GM18519 (cell line): Measurements from ENCODE around the gene PEX10.

Experiments
- ATAC-seq: cut with Tn5 transposase; IDR thresholded peaks from one replicate; pipeline ENCODE4 v1.9.1; 2021; ENCODE audit warnings: mild to moderate bottlenecking, moderate library complexity; ENCODE audit not compliant: unreplicated experiment, low FRiP score

Gene PEX10

DNA sequence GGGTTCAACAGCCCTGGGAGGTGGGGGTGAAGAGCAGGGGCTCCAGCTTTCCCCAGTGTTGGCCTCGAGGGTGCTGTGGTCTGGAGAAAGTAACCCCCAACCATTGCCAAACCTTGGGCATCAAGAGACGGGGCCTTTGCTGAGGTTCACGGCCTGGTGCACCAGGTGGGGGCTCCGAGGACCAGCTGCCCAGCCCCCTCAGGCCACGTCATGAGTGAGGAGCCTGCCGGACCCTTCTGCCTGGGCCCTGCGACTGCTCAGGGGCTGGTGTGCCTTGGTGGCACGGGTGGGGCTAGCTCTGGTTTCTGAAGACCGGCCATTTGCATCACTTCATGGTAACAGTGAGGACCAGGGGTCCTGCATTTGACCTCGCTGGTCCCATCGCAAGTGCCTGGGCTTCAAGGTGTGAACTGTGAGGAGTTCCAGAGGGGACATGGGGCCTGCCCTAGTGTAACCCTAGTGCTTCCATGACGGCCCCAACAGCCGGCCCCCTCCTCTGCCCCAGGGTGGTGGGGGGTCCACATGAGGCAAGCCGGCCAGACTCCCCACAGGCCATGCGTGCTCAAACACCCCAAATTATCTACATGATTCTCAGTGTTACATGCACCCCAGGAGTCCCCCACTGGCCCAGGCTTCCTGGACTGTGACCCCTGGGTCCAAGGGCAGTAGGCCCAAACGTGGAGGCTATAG lies 34.5 kb downstream of the PEX10 start:
- no peak for ATAC-seq

DNA sequence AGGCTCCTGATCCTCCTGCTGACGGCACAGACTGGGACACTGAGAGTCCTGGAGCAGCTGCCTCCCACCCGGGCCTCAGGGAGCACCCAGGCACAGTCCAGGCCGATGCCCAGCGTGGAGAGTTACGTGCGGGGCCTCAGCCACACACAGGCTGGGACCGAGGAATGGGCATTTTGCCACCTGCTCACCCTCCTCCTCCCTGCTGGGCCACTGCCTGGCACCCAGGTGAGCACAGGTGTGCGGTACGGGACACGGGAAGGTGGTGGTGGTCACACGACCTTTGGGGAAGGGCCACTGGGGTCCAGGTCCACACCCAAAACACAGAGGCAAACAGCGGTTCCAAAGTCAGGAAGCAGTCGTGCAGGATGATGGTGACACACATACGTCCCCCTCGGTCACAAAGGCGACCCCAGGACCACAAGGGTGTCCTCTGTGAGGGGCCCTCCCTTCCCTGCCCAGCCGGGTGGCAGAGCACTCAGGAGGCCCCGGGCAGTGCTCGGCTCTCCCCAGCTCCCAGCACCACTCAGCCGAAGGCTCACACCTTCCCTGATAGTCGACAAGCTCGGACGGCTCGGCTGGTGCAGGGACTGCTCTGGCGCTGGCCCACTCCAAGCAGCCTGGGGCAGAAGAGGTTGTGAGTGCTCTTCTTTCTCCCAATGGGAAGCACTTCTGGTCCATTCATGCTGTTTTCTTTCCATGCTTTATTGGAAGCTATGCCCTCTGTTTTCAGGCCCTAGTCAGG lies 35.3 kb downstream of the PEX10 start:
- ATAC-seq, result no peak

DNA sequence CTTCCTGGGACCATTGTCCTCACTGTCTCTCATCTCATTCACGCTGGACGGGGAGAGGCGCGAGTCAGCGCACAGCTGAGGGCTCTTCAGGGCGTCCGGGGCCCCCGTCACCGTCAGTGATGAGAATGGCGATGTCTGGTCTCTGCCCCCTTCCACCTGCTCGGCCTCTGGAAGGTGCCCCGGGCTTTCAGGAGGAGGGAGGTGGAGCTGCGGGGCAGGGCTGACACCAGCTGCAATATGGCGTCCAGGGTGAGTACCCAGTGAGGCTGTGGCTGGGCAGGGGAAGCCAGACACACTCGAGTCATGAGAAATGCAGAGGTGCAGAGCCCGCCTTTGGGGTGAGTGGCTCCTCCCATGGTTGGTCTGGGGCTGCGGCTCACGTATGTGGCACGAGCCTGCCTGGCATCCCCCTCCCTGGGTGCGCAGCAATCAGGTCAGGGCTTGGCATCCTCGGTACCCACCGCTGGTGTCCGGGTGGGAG lies 36.1 kb downstream of the PEX10 start:
- ATAC-seq, result no peak

DNA sequence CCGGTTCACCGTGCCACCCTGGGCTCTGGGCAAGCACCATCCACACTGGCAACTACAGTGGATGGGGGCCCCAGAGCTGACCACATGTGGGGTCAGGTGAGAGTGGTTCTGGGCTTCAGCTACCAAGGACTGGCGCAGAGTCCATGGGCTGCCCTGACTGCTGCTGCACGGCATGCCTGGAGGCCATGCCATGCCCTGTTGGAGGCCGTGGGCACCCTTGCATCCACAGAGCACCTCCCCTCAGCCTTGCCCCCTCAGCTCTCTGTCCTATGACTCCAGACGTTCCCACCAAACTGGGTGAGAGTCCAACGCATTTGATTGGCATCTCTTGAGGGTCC lies 36.5 kb downstream of the PEX10 start:
- ATAC-seq, result no peak

DNA sequence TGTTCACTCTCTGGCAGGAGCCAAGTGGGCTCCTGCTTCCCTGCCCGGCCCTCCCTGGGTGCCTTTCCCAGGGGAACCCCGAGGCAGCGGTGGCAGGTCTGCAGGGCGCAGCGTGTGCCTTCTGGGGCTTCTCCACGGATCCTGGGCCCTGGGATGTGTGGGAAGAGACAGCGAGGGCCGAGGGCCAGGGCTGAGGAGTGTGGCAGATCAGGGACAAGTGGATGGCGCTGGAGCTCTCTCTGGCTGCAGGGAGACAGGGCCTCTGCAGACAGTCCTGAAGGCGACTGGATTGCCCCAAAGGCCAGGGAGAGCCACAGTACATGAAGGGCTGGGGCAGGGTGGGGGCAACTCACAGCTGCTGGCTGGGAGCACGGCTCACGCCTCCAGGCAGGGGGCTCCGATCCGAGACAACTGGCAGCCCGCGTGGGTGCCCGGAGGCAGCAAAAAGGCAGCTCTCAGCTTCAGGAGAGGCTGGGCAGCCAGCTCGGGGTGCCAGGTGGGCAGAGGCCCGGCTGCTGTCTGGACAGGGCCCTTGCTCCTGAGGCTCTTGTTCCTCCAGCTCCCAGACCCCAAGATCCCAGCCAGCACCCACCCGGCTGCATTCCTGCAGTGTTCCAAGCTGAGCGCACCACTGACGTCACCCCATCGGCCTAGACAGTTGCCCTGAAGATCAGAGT lies 37.0 kb downstream of the PEX10 start:
- ATAC-seq, result no peak

DNA sequence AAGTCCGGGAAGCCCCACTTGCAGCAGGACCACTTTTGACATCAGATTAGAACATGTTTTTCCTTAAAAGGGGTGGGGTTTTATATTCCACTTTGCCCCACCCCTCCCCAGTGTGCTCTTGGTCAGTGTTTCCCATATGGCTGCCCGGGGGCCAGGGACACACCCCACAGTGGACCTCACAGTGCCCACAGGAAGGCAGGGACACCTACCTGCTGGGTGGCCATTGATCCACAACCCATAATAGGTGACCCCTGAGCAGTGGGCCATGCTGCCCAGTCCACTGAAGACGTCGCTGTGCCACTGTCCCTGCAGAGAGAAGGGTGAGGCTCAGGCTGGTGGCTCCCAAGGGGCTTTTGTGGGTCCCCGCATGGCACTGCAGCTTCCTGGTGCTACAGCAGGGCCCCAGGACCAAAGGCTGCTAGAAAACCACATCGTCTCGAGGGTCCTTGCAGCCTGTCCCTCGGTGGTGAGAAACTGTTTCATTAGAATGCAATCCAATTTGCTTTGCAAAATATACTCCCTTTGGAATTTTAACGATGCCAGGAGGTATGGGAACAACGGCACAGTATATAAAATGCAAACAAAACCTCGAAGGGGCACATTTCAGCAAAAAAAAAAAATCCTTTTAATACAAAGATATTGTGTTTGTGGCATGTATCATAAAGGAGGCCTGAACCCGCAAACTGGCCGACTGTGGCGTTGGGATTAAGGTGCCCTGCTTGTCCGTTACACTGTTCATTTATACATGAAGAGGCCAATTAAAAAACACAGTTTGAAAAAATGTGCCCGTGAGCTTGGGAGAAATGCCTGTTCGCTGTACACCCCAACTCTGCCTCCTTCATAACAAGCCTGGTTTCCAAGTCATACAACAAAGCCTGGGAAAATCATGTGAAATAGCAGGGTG lies 37.9 kb downstream of the PEX10 start:
- ATAC-seq, result no peak

DNA sequence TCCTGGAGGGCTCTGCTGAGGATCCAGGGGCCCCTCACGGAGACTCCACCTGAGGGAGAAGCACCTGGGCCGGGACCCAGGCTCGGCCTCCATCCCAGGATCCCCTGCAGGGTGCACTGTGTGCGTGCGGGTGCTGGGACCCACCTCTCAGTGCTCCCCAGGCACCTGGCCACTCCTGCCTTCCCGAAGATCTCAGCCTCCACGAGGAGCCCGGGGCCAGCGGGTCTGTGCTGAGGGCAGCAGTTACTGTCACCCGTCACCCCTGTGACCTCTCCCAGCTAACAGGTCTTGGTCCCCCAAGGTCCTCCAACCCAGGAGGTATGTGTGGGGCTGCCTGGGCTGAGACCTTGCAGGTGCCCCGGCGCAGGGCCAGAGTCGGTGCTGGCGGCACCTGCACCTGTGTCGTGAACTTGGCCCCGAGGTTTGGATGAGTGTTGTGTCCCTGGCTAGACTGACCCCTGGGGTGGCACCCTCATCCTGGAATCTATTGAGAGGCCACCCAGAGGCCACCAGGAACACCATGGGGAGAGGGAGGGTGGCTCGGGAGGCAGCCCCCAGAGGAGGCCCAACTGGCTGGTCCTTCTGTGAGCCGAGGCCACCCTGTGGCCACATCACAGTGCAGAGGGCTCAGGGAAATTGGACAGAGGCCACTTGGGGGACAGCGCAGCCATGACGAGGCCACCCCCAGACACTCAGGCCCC lies 38.7 kb downstream of the PEX10 start:
- ATAC-seq, result no peak

DNA sequence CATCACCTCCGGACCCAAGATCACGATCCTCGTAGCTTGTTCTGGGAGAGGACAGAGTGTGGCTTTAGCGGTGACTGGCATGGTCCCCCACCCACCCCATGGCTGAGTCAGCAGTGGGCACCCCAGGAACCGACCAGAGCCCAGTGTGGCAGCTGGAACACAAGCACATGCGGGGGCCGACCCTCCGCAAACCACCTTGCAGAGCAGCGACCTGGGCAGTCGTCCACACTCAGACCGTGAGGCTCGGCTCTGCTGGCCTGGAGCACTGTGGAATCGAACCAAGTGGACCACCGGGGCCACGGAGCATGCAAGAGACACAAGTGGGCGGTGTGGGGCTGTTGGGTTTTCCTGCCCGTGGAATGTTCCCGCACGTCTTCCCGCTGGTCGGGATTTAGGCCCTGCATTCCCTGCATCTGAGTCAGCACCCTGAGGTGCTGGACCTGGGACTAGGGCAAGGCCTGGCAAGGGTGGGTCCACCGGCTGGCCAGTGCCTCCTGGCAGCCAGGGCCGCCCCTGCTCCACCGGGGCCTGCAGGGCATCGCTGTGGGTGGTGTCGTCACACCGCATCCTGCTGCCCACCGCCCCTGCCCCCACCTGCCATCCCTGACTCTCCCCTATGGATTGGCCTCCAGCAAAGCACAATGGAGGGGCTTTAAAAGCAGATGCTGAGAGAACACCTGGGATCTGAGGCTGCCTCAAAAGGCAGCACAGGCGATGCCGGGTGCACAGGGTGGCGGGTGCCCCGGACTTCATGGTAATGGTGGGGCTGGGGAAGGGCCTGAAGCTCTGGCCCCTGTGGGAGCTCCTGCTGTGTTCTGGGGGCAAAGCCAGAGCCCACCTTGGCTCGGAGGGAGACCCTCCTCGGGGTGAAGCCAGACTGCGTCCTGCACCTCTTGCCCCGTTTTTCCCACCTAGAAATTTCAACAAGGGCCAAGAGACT lies 39.5 kb downstream of the PEX10 start:
- no peak for ATAC-seq

DNA sequence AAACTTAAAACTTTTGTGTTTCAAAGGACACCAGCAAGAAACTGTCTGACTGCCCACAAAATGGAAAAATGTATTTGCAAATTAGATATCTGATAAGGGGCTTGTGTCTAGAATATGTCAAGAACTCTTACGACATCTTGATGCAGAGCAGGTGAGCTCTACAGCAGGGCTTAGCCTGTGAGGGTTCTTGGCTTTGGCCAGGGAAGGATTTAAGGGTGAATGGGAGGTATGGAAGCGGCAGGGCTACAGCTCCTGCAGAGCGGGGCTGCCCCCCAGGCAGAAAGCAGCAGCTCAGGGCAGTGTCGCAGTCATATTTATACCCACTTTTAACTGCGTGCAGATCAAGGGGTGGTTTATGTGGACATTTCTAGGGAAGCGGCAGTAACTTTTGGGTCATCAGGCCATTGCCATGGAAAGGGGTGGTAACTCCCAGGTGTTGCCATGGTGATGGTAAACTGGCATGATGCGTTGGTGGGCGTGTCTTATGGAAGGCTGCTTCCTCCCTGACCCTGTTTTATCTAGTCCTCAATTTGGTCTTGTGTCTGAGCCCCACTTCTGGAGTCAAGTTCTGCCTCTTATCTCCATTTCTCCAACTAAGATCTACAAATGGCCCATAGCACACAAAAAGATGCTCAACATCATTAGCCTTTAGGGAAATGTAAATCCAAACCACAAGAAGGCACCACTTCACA lies 44.2 kb downstream of the PEX10 start:
- ATAC-seq, result no peak

DNA sequence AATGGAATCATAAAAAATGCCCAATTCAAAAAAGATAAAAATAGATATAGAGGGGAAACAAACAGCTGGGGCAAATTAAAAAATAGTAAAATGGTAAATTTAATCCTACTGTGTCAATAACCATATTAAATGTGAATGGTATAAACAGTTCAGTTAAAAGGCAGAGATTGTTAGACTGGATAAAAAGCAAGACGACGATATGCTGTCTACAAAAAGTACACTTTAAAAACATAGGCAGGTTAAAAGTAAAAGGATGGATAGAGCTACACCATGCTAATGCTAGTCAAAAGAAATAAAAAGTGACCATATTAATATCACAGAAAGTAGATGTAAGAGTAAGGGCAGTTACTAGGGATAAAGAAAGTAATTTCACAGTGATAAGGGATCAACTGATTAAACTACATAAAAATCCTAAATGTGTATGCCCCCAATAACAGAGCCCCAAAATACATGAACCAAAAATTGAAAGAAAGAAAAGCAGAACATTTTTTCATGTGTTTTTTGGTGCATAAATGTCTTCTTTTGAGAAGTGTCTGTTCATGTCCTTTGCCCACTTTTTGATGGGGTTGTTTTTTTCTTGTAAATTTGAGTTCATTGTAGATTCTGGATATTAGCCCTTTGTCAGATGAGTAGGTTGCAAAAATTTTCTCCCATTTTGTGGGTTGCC lies 48.4 kb downstream of the PEX10 start:
- ATAC-seq, result no peak

DNA sequence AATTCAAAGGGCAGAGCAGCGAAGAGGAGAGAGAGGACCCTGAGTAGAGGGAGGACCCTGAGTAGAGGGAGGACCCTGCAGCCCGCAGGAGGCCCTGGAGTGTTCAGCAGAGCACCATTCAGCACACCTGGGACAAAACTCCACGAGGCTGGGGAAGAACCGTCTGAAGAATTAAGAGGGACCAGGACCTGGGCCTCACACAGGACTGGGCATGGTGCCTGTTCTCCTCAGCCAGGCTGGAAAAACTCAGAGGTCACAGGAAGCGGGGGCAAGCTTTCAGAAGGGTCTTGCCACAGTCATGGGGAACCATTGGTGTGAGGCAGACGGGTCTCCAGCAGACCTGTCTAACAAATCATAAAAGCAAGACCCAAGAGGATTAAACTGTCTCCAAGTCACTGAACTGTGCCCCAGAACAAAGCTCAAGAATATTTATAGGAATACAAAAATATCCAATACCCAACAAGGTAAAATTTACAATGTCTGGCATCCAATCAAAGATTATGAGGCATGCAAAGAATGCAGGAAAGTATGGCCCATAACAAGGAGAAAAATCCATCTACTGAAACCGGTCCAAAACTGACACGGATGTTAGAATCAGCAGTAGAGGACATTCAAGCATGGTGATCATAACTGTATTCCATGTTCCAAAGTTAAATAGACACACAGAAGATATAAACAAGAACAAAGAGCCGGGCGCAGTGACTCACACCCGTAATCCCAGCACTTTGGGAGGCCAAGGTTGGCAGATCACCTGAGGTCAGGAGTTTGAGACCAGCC lies 51.6 kb downstream of the PEX10 start:
- no peak for ATAC-seq

DNA sequence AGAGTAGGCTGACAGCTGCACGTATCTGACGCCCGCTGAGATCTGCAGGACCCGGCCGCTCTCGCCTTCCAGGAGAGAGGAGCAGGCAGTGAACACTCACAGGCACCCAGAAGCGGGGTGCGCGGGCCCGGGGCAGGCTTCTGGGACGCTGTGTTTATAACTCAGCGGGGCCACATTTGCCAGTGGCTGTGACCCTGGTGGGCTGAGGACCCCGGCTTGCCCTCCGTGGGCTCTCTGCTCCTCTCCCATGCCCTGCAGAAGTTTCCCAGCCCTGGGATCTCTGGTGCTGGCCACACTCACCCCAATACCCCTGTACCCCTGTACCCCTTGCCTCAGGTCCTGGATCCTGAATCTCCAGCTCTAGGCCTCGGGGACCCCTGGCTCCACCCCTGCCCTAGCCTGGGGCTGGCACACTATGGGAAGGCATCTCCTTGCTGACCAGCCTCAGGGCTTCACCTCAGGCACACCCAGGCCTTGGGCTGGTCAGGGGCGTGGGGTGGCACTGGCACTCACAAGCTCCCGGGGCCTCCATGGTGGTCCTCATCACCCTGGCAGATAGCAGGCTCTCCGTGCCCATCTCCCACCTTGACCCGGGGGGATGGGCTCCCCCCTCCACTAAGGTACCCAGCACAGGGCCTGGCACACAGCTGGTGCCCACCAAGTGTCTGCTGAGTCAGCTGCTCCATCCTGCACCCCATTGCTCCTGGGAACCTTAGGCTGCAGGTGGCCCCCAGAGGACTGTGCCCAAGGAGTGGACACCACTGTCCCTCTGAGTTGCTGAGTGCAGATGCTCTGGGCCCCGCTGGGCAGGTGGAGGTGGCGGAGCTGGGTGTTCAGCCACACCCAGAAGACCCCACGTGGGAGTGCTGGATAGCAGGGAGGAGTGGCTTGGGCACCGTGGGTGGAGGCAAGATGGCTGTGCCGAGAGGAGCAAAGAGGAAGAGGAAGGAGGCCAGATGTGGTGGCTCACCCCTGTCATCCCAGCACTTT lies 53.4 kb downstream of the PEX10 start:
- ATAC-seq, result no peak

DNA sequence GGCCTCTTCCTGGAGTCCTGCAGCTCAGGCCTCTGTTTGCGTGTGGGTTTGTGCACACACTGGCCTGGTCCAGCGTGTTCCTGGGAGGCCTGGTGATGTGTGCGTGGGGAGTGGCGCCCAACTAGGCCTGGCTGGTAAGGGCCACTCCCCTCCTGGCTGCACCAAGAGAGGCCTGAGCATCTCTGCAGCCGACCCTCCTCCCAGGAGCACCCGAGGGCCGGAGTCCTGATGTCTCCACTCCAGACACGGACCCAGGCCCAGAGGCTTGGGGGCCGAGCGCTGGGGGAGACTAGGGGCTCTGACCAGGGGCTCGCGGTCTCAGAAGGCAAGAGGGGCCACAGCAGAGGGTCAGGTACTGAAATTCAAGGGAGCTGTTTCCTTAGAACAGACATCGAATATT lies 54.3 kb downstream of the PEX10 start:
- ATAC-seq, result no peak

DNA sequence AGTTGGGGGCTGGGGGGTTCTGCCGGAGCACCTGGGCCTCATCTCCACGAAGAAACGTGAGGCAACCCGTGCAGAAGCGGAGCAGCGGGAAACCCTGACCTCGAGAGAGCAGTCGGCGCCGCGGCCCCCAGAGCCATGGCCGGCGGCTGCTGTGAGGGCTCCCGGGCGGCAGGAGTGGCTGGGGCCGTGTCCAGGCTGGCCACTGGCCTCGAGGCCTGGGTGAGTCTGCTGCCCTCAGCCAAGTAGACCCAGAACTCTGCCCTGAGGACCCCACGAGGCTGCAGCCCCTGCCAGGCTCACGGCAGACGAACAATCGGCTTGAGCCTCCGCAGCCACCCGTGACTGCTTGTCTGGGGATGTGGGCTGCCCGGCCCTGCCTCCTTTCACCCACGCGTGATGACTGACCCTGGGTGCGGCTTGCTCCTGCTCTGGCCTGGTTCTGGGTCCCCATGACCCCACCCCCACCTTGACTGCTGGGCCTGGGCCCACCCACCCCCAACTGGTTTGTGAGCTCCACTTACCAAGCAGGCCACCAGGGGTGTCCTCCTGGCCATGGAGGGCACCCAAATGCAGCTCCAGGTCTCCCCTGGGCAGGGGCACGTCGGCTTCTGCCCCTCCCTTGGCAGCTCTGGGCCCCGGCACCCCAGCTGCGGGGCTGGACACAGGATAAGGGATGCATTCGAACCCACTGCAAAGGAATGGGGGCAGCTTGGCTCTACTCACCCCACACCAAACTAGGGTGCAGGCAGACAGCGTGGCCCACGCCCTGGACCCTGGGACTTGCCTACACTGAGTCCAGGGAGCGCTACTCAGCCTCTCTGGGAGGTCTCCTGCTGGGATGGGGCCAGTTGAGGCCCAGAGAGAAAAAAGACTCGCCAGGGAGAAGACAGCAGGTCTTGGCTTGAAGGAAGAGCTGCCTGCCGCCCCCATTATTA lies 55.2 kb downstream of the PEX10 start:
- ATAC-seq, result no peak

DNA sequence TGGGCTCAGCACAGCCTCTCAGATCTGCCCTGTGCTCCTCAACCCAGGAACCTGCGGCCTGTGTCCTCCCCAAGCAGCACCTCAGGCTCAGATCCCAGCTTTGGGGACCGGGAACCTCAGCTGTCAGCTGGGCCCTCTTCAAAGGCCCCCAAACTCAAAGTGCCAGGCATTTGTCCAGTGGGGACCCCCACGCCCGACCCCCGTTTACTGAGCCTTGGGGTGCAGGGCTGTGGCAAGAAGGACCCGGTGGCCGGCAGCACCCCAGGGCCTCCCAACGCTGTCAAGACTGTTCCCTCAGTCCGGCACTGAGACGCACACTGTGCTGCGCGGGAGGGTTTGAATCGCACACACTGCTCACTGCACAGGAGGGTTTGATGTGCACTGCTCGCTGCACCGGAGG lies 56.0 kb downstream of the PEX10 start:
- no peak for ATAC-seq
